Measurements from ENCODE around the gene DLG4.

DNA sequence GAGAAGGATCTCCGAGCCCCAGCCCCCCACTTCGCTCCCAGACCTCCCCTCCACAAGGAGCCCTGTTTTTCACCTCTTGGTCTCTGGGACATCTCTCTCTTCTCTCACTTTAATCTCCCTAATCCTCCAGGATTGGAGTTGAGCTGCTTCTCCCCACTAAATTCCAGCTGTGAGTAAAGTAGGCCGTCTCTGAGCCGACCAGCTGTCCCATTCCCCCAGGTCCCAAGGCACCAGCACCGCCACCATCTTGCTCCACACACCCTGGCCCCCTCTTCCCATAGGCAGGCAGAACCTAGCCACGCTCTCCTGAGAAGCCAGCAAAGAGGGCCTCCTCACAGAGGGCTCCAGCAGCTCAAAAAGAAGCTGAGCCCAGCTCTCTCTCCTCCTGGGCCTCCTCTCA is 878 bp downstream of the DLG4 start:
- TF ChIP-seq, protein P1, sequence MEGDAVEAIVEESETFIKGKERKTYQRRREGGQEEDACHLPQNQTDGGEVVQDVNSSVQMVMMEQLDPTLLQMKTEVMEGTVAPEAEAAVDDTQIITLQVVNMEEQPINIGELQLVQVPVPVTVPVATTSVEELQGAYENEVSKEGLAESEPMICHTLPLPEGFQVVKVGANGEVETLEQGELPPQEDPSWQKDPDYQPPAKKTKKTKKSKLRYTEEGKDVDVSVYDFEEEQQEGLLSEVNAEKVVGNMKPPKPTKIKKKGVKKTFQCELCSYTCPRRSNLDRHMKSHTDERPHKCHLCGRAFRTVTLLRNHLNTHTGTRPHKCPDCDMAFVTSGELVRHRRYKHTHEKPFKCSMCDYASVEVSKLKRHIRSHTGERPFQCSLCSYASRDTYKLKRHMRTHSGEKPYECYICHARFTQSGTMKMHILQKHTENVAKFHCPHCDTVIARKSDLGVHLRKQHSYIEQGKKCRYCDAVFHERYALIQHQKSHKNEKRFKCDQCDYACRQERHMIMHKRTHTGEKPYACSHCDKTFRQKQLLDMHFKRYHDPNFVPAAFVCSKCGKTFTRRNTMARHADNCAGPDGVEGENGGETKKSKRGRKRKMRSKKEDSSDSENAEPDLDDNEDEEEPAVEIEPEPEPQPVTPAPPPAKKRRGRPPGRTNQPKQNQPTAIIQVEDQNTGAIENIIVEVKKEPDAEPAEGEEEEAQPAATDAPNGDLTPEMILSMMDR (IDR thresholded peaks at IDR 0.05; ENCODE audit: extremely low read depth in 1 of 2, insufficient read depth in 1 of 2, low read depth in 1 of 2, low read length in 2 of 2) = no peak
- no peak for TF ChIP-seq MAX (IDR thresholded peaks at IDR 0.05; ENCODE audit: insufficient read depth, insufficient read length)
- no peak for TF ChIP-seq POLR2A (IDR thresholded peaks at IDR 0.05; ENCODE audit: low read depth, low read length)
- TF ChIP-seq POLR2AphosphoS5 (IDR thresholded peaks at IDR 0.05; ENCODE audit: insufficient read depth, low read depth, low read length) = no peak
- no peak for TF ChIP-seq EZH2 (IDR thresholded peaks at IDR 0.05; ENCODE audit: borderline replicate concordance, low read depth, low read length, severe bottlenecking)
- no peak for TF ChIP-seq MYC (IDR thresholded peaks at IDR 0.05; ENCODE audit: low read depth, low read length)

Measured in endothelial cell of umbilical vein (primary cell).